NCI-H2171 (cell line): ENCODE data around the gene HPGDS.
"Not testable (repeated sequence)": the region's sequence is repeated elsewhere in the genome, so short reads cannot be mapped to it uniquely, and the experiment has no call there.

Experiments
- DNase-seq: peaks from one replicate; lab custom pipeline; 2025; lab: John Stamatoyannopoulos, UW

Gene HPGDS

GRCh38 chr4:94325835-94326234, 16.8 kb downstream of the HPGDS start:
- DNase-seq: no peak

GRCh38 chr4:94319927-94320326, 22.7 kb downstream of the HPGDS start:
- not testable (repeated sequence) for DNase-seq

GRCh38 chr4:94307231-94307871, 35.3 kb downstream of the HPGDS start:
- DNase-seq: no peak

GRCh38 chr4:94306713-94307112, 35.9 kb downstream of the HPGDS start:
- no peak for DNase-seq

- no peak for DNase-seq
These were observed 37.0 kb downstream of the HPGDS start for GRCh38 chr4:94305466-94306225.

GRCh38 chr4:94304365-94304971, 38.2 kb downstream of the HPGDS start:
- no peak for DNase-seq

- no peak for DNase-seq
These were observed 40.4 kb downstream of the HPGDS start for GRCh38 chr4:94302191-94302590.

GRCh38 chr4:94298725-94299252, 43.8 kb downstream of the HPGDS start:
- DNase-seq: no peak

GRCh38 chr4:94295473-94295872, 47.2 kb downstream of the HPGDS start:
- not testable (repeated sequence) for DNase-seq

GRCh38 chr4:94293981-94294380, 48.7 kb downstream of the HPGDS start:
- not testable (repeated sequence) for DNase-seq

- DNase-seq: no peak
These were observed 52.4 kb downstream of the HPGDS start for GRCh38 chr4:94290245-94290644.

GRCh38 chr4:94285666-94286065, 57.0 kb downstream of the HPGDS start:
- DNase-seq: no peak

- DNase-seq: no peak
These were observed 57.7 kb downstream of the HPGDS start for GRCh38 chr4:94284889-94285288.

- no peak for DNase-seq
These were observed 63.9 kb downstream of the HPGDS start for GRCh38 chr4:94278781-94279180.

GRCh38 chr4:94277534-94277933, 65.1 kb downstream of the HPGDS start:
- no peak for DNase-seq

- no peak for DNase-seq
These were observed 66.4 kb downstream of the HPGDS start for GRCh38 chr4:94276204-94276603.

- DNase-seq: no peak
These were observed 67.7 kb downstream of the HPGDS start for GRCh38 chr4:94274912-94275311.

GRCh38 chr4:94271248-94271647, 71.4 kb downstream of the HPGDS start:
- DNase-seq: no peak

GRCh38 chr4:94267037-94267436, 75.6 kb downstream of the HPGDS start:
- no peak for DNase-seq

- no peak for DNase-seq
These were observed 80.2 kb downstream of the HPGDS start for GRCh38 chr4:94262163-94263016.

- no peak for DNase-seq
These were observed 85.8 kb downstream of the HPGDS start for GRCh38 chr4:94256828-94257227.
